ENCODE data around the gene CLDN14.
A peak's percentile ranks its signal among the peaks of the same experiment; 100 is the strongest.

Gene CLDN14

DNA sequence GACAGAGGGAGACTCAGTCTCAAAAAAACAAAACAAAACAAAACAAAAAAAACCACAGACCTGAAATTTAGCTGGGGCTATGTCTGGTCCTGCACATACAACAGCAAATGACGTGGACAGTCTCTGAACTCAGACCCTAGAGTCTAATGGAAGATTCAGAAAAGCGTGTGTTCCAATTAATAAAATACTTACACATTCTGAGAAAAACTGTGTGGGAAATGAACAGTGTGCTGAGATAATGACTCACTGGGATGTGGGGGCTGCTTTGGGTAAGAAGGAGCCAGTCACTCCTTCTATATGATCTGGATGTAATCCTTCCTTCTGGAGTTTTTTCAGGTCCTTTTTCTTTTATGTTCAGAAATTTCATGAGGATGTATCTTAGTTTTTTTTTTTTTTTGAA is 29.4 kb downstream of the CLDN14 start:
- Mint-ChIP-seq H3K27ac (no peak overlapping the region), H3K9me3 (no peaks in the 10 kb centered on the region), H3K27me3 (peaks cover 3% of the 10 kb centered on the region), H3K36me3 (ENCODE audit: low read depth) (no peaks in the 10 kb centered on the region), H3K4me1 (ENCODE audit: low read depth) (peaks cover 2% of the 10 kb centered on the region), H3K4me3 (no peak overlapping the region)
- no peak for DNase-seq

GRCh38 chr21:36446301-36446700 is 33.6 kb downstream of the CLDN14 start:
- H3K4me1 Mint-ChIP-seq (ENCODE audit: low read depth) = peaks cover 4% of the 10 kb centered on the region
- H3K9me3 Mint-ChIP-seq = no peaks in the 10 kb centered on the region
- H3K27me3 Mint-ChIP-seq = peaks cover 2% of the 10 kb centered on the region
- no peak overlapping the region for H3K27ac Mint-ChIP-seq
- H3K4me3 Mint-ChIP-seq = no peak overlapping the region
- H3K36me3 Mint-ChIP-seq (ENCODE audit: low read depth) = no peaks in the 10 kb centered on the region
- DNase-seq = no peak

GRCh38 chr21:36441715-36442114 is 38.2 kb downstream of the CLDN14 start:
- no peak overlapping the region for H3K4me3 Mint-ChIP-seq
- H3K9me3 Mint-ChIP-seq = no peaks in the 10 kb centered on the region
- H3K27ac Mint-ChIP-seq = no peak overlapping the region
- no peaks in the 10 kb centered on the region for H3K36me3 Mint-ChIP-seq (ENCODE audit: low read depth)
- peaks cover 6% of the 10 kb centered on the region for H3K4me1 Mint-ChIP-seq (ENCODE audit: low read depth)
- peaks cover 5% of the 10 kb centered on the region for H3K27me3 Mint-ChIP-seq
- no peak for DNase-seq

DNA sequence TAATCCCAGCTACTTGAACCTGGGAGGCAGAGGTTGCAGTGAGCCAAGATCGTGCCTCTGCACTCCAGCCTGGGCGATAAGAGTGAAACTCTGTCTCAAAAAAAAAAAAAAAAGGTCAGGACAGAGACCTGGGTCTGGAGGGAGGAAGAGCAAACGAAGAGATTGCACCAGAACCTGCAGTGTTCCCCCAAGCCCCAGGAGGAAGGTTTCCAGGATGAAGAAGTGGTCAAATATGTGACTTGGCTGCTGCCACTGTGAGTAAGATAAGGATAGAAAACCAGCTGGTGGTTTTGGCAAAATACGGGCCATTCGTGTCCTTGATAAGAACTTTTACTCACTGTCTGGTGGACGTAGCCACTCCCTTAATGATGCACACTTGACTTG is 42.2 kb downstream of the CLDN14 start:
- Mint-ChIP-seq H3K27me3 (peaks cover 16% of the 10 kb centered on the region), H3K36me3 (ENCODE audit: low read depth) (no peaks in the 10 kb centered on the region), H3K4me3 (no peak overlapping the region), H3K4me1 (ENCODE audit: low read depth) (peaks cover 4% of the 10 kb centered on the region), H3K9me3 (no peaks in the 10 kb centered on the region), H3K27ac (no peak overlapping the region)
- DNase-seq = no peak

- Mint-ChIP-seq H3K4me3 (no peak overlapping the region), H3K27me3 (peaks cover 22% of the 10 kb centered on the region), H3K4me1 (ENCODE audit: low read depth) (peaks cover 4% of the 10 kb centered on the region), H3K9me3 (no peaks in the 10 kb centered on the region), H3K36me3 (ENCODE audit: low read depth) (no peaks in the 10 kb centered on the region), H3K27ac (no peak overlapping the region)
- DNase-seq = no peak
Measured at GRCh38 chr21:36436829-36437744, 42.8 kb downstream of the CLDN14 start.

DNA sequence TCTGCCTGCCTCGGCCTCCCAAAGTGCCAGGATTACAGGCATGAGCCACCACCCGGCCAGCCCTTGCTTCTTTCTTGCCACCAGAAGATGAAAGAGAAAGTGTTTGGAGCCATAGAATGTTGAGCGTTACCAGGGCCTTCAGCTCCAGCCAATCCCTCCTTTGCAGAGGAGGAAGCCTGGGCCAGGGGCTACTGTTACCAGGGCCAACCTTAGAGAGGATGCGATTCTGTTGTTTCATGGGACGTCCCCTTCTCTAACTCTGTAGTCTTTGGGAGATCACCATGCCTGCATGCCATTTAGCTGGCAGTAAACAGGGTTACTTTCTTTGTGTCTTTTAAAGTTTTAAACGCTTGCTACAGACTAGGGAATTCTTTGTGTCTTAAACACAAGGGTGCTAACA is 45.8 kb downstream of the CLDN14 start:
- Mint-ChIP-seq H3K36me3 (ENCODE audit: low read depth) (no peaks in the 10 kb centered on the region), H3K4me1 (ENCODE audit: low read depth) (peaks cover 20% of the 10 kb centered on the region), H3K4me3 (no peak overlapping the region), H3K27me3 (peaks cover 34% of the 10 kb centered on the region), H3K9me3 (no peaks in the 10 kb centered on the region), H3K27ac (no peak overlapping the region)
- DNase-seq = no peak

DNA sequence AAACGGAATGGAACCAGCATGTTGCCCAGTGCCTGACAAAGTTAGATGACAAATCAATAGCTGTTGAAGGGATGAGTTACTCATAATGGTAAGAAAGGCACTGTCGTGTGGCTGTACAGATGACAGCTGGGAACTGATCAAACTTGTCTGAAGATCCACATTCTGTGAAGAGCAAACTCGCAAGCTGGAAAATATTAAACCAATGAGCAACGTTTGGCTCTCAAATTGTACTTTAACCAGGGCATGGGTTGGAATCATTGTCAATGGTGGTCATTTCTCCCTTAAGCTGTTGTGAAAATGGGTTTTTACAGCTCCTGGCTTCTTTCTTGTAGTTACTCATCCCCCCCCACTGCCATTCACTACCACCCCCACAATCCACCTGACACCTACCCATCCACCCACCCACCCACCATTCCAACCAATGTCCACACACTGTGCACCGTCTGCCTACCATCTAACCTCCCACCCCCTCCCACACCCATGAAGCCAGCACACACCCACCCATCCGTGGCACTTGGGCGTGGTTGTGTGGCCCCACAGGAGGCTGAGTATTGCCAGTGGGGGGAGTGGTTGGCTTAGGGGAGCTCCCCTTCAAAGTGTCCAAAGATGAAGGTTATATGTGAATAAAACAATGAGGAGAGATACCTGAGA is 46.7 kb downstream of the CLDN14 start:
- peaks cover 37% of the 10 kb centered on the region for H3K27me3 Mint-ChIP-seq

DNA sequence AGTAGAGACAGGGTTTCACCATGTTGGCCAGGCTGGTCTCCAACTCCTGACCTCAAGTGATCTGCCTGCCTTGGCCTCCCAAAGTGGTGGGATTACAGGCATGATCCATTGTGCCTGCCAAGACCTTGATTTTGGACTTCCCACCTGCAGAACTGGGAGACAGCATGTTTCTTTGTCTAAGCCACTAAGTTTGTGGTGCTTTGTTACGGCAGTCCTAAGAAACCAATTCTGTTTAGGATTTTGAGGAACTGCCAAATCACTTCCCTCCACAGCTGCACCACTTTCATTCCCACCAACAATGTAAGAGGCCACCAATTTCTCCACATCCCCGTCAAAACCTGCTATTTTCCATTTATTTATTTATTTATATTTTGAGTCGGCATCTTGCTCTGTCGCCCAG is 48.7 kb downstream of the CLDN14 start:
- H3K27ac Mint-ChIP-seq = no peak overlapping the region
- peaks cover 37% of the 10 kb centered on the region for H3K27me3 Mint-ChIP-seq
- no peaks in the 10 kb centered on the region for H3K9me3 Mint-ChIP-seq
- DNase-seq = no peak
- H3K4me1 Mint-ChIP-seq (ENCODE audit: low read depth) = peaks cover 20% of the 10 kb centered on the region
- no peak overlapping the region for H3K4me3 Mint-ChIP-seq
- H3K36me3 Mint-ChIP-seq (ENCODE audit: low read depth) = no peaks in the 10 kb centered on the region

More for the DNA sequence above, 46.7 kb downstream of the CLDN14 start:
- Mint-ChIP-seq H3K36me3 (ENCODE audit: low read depth) (no peaks in the 10 kb centered on the region), H3K27ac (no peak overlapping the region), H3K4me1 (ENCODE audit: low read depth) (peaks cover 20% of the 10 kb centered on the region), H3K4me3 (no peak overlapping the region), H3K9me3 (no peaks in the 10 kb centered on the region)
- DNase-seq = no peak

- Mint-ChIP-seq H3K27me3 (peaks cover 37% of the 10 kb centered on the region), H3K4me1 (ENCODE audit: low read depth) (peaks cover 20% of the 10 kb centered on the region), H3K9me3 (no peaks in the 10 kb centered on the region), H3K36me3 (ENCODE audit: low read depth) (no peaks in the 10 kb centered on the region), H3K27ac (no peak overlapping the region), H3K4me3 (peak overlapping the region; percentile 70)
- DNase-seq = no peak
Measured at GRCh38 chr21:36430841-36431240, 49.1 kb downstream of the CLDN14 start.

- no peaks in the 10 kb centered on the region for H3K36me3 Mint-ChIP-seq (ENCODE audit: low read depth)
- peak overlapping the region; percentile 70 for H3K4me3 Mint-ChIP-seq
- peak overlapping the region; percentile 92 for H3K27ac Mint-ChIP-seq
- peaks cover 37% of the 10 kb centered on the region for H3K27me3 Mint-ChIP-seq
- peak; percentile 76 for DNase-seq
- peaks cover 20% of the 10 kb centered on the region for H3K4me1 Mint-ChIP-seq (ENCODE audit: low read depth)
- no peaks in the 10 kb centered on the region for H3K9me3 Mint-ChIP-seq
Measured at GRCh38 chr21:36429947-36430546, 49.9 kb downstream of the CLDN14 start.

- Mint-ChIP-seq H3K27ac (peak overlapping the region; percentile 44), H3K36me3 (ENCODE audit: low read depth) (no peaks in the 10 kb centered on the region), H3K9me3 (no peaks in the 10 kb centered on the region), H3K4me1 (ENCODE audit: low read depth) (peaks cover 20% of the 10 kb centered on the region), H3K4me3 (no peak overlapping the region), H3K27me3 (peaks cover 28% of the 10 kb centered on the region)
- no peak for DNase-seq
Measured at GRCh38 chr21:36428761-36429432, 51.0 kb downstream of the CLDN14 start.

GRCh38 chr21:36427502-36427901 is 52.4 kb downstream of the CLDN14 start:
- DNase-seq = no peak
- H3K27me3 Mint-ChIP-seq = peaks cover 22% of the 10 kb centered on the region
- H3K36me3 Mint-ChIP-seq (ENCODE audit: low read depth) = no peaks in the 10 kb centered on the region
- H3K4me1 Mint-ChIP-seq (ENCODE audit: low read depth) = peaks cover 20% of the 10 kb centered on the region
- no peak overlapping the region for H3K4me3 Mint-ChIP-seq
- no peak overlapping the region for H3K27ac Mint-ChIP-seq
- no peaks in the 10 kb centered on the region for H3K9me3 Mint-ChIP-seq

GRCh38 chr21:36425286-36425685 is 54.6 kb downstream of the CLDN14 start:
- no peaks in the 10 kb centered on the region for H3K9me3 Mint-ChIP-seq
- H3K4me3 Mint-ChIP-seq = no peak overlapping the region
- peaks cover 11% of the 10 kb centered on the region for H3K4me1 Mint-ChIP-seq (ENCODE audit: low read depth)
- peaks cover 7% of the 10 kb centered on the region for H3K27me3 Mint-ChIP-seq
- no peak for DNase-seq
- H3K36me3 Mint-ChIP-seq (ENCODE audit: low read depth) = peaks cover 5% of the 10 kb centered on the region
- no peak overlapping the region for H3K27ac Mint-ChIP-seq

DNA sequence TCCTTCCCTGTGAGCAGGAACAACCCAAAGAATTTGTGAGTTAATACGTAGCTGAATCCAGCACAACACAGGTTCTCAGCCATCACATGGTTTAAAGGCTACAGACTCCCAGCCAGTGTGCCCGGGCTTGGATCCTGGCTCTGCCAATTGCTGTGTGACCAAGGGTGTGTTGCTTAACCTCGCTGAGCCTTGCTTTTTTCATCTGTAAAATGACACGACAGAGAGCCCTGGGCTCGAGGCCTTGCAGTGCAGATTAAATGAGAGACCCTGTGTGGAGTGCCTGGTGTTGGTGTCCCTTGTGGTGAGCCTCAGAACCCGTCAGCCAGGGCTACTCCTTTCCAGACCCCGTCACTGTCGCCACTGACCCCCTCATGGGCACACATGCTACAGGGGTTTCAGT is 55.3 kb downstream of the CLDN14 start:
- Mint-ChIP-seq H3K4me1 (ENCODE audit: low read depth) (peaks cover 4% of the 10 kb centered on the region), H3K36me3 (ENCODE audit: low read depth) (peaks cover 12% of the 10 kb centered on the region), H3K27me3 (peaks cover 3% of the 10 kb centered on the region), H3K4me3 (no peak overlapping the region), H3K27ac (no peak overlapping the region), H3K9me3 (no peaks in the 10 kb centered on the region)
- DNase-seq = no peak
